HG03571 (cell line): ENCODE data around the gene EFNA4.

Experiments
- ATAC-seq: cut with Tn5 transposase; IDR thresholded peaks from one replicate; pipeline ENCODE4 v1.9.1; 2021; ENCODE audit not compliant: unreplicated experiment

The EFNA4 gene

DNA sequence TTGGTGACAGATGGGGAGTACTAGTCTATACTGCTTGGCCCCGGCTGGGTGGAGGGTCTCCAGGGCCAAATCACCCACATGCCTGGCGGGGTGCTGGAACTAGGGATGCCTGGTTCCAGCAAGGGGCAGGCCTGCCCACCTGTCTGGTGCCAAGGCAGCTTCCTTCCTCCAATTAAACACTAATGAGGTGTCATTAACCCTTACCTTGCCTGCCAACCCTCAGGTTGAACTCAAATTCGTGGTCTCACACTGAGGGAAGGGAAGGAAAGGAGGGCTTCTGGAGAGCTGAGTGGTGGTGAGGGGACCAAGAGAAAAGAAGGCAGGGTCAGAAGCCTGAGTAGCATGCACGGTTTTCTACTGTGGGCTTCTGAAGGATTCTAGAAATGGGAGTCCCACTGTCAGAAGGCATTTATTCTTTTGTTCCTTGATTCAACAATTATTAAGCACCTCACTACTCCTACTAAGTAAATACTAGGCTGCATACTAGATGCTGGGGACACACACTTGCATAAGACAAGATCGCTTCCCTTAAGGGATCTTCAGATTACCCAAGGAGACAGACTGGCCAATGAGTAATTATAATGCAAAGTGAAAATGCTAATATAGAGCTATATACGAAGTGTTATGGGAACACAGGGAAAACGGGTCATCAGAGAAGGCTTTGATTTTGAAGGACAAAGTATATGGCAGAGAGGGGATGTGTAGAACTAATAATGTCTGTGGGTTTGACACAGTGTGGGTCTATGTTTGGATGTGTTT is 9.2 kb downstream of the EFNA4 start:
- no peak for ATAC-seq

DNA sequence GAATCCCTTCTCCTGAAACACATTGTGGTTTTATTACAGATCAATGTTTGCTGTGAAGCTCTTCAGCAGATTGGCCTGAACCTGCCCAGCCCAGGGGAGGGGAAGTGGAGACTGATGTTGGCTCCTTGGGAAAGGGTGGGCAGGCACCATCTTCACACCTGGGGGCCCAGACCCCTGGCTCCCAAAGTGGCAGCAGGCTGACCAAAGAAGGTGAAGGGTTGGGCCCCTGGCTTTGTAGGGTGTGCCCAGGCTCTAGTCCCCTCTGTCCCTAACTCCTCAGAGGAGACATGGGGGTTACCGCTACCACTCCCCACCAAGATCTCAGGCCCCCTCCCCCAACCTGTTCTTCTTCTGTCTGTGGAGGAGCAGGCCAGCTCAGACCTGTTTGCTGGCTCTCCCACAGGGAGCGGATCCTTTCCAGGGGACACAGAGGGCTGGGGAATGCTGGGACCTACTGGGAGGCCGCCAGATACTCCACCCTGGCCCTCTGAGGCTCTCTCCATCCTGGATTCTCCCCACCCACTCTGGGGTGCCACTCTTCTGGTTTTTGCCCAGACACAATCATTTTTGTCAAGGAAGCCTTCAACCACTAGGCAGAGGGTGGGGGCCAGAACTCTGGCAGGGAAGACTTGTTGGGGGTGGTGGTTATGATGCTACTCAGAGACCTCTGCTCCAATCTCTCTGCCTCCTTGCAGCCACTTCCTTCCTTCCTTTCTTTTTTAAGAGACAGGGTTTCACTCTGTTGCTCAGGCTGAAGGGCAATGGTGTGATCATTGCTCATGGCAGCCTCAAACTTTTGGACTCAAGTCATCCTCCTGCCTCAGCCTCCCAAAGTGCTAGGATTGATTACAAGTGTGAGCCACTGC is 10.1 kb downstream of the EFNA4 start:
- ATAC-seq: no peak

DNA sequence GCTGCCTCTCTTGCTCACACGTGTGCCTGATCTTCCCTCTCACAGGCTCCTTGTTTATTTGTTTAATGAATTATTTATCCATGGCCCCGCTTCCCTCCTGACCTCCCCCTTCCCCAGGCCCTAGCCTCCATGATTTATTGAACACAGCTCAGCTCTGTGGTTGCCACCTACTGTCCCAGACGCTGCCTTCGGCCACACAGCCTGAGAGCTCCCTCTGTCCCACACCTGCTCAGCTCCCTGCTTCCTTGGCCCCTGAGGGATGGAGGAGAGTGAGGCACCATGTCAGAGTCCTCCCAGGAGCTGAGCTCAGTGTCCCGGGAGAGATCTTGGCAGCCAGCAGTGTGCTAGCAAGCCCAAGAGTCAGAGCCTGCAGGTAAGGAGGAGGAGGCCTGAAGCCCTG is 12.0 kb downstream of the EFNA4 start:
- no peak for ATAC-seq

DNA sequence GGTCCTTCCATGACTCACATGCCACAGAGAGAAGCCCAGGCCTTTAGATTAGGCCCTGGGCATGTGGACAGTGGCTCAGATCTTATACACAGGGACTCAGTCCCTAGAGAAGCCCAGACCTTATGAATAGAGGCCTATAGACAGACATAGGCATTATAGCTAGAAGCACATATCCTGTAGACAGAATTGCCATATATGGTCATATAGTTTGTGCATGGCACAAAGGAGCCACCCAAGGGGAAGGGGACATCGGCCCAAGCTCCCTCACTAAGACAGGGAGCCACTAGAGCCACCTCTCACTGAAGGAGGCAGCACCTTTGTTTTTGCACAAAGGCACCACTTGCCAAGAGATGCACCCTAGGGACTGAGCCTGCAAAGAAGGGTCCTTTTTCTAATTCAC is 12.8 kb downstream of the EFNA4 start:
- no peak for ATAC-seq

DNA sequence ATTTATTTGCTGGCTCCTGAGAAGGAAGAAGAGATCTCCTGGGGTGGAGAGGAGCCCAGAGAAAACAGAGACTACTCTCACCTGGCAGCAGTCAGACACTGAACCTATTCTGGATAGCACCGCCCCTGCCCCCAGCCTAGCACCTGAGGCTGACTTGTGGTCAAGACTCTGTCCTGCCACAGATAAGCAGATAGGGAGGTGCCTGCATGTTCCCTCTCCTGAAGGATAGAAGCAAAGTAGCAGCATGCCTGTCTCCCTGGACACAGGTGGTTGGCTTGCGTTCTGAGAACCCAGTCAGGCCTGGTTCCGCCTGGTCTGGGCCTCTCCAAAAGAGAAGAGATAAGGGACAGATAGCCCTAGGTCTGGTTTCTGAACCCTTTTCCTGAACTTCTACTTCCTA is 13.8 kb downstream of the EFNA4 start:
- no peak for ATAC-seq

DNA sequence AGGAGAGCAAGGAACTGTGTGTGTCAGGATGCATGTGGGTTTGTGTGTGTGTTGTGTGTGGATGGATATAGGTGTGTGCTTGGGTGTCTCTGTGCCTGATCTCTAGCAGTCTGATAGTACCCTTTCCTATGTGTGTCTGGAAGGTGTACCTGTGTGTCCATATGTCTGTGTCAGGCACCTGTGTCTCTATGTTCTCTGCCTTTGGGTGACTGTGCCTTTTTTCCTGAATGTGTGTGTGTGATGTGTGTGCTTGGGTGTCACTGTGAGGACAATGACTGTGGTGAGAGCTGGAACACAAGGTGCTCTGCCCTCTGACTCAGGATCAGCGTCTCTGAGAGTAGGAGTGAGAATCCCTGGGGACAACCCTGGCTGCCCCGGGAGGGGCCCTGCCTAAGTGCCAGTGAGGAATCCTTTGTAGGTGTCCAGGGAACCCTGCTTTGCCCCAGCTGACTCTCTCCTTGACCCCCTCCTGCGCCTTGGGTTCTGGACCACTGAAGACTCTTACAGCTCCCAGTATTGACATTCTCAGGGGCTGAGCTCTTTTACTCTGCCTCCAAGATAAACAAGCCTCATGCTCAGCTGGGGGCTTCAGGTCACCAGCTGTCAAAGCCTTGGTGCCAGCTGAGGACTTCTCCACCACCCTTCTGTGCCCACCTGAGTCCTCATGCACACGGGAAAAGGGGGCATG is 14.4 kb downstream of the EFNA4 start:
- no peak for ATAC-seq

DNA sequence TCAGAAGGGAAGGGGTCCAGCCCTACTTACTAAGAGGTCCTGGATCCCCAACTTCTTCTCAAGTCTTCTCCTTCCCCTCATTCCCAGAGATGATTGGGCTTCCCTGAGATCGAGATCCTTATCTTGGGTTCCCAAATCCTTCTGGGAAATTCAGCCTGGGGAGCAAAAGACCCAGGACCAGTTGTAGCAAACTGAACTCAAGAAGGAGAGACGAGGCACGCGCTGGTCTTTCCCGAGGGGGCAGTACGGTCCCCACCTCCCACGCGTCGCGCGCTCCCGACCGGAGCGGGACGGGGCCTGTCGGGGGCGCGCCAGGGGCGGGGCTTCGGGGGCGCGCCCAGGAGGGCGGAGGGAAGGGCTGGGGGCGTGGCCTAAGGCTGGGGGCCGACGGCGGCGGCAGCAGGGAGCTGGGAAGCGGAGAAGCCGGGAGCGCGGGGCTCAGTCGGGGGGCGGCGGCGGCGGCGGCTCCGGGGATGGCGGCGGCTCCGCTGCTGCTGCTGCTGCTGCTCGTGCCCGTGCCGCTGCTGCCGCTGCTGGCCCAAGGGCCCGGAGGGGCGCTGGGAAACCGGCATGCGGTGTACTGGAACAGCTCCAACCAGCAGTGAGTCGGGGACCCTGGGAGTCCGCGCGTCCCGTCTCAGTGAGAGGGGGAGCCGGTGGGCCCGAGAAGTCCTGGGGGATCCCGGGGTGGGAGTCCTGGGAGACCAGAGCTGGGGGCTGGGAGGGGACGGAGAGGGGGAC is 15.1 kb downstream of the EFNA4 start, which contains the start of gene EFNA3:
EFNA3 (plus strand) TSS at position 369 of the 741 bp plus-strand sequence; CDS start at position 474, 105 bp downstream.
- no peak for ATAC-seq

DNA sequence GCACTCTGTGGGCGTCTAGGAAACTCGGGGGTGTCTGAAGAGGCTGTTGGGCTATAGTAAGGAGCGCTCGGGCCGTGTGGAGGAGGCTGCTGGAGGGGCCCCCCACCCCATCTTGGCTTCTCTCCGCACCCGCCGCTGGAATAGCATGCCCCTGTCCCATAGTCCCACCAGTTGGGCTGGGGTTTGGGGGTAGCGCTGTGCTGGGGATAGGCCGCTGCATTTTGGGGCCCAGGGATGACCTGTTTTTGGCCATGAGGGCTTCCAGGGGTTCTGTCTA is 15.6 kb downstream of the EFNA4 start:
- no peak for ATAC-seq

DNA sequence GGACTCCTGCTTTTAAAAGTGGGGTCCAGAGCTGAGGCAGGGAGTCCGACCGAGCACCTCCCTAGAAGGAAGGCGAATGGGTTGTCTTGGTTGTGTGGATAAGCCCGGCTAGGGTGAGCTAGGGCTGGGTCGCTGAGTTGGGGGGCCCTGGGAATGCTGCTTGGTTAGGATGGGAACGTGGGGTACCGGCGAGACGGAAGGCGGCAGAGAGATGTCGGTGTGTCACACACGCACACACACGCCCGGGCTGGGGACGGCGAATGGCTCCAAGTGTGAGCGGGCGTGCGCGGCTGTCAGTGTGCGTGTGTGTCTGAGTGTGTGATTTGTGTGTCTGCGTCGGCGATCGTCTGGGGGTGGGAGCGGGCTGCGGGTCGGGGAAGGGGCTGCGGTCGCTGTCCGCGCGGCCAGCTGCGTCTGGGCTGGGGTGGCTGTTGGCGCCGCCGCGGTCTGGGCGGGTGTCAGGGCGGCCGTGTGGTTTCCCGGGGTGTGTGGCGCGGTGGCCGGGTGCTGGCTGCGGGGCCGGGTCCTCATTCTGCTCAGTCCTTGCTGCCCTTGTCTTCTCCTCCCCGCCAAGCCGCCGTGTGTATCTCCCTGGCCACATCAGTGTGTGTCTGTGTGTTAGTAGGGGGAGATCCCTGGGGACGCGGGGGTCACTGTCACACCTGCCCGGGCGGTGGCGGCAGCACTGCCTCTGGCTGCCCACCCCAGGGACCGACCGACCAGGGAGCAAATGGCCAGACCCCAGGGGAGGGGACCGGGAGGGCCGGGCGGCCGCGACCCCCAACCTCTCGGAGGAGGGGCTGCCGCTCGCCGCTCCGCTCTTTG is 16.2 kb downstream of the EFNA4 start:
- no peak for ATAC-seq

DNA sequence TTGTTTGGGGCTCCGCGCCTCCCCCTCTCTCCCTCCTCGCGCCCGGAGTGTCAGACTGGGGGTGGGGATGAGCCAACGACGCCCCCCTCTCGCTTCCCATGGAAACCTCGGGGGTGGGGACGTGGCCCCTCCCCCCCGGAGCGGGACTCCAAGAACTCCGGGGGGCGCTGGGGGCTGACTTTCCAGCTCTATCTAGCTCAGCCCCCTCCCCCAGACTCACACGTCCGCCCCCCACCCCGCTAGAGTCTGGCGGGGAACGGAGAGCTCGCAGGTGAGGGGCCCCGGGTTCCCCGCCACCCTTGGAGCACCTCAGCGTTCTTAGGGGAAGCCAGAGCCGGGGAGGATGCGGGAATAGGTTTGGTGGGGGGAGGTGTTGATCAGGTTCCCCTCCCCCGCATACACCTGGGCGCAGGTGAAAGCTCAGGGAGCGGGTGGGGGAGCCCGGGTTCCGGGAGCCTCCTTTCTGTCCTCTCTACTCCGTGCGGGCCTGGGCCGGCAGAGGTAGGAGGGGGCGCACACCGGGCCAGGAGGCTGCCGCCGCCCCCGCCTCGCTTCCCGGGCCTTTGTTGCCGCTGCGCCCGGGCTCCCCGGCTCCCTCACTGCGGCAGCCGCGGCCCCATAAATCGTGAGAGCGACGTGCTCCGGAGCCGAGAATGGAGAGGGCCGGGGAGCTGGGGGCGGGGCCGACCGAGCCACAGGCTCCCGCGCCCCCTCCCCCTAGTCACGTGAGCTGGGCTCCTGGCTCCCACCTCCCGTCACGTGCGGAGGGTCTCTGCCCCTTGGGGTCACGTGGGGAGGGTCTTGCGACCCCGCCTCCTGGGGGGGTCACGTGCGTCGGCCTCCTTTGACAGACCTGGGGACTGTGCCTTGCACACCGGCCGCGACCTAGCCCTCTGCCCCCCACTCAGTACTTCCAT is 17.0 kb downstream of the EFNA4 start:
- no peak for ATAC-seq

DNA sequence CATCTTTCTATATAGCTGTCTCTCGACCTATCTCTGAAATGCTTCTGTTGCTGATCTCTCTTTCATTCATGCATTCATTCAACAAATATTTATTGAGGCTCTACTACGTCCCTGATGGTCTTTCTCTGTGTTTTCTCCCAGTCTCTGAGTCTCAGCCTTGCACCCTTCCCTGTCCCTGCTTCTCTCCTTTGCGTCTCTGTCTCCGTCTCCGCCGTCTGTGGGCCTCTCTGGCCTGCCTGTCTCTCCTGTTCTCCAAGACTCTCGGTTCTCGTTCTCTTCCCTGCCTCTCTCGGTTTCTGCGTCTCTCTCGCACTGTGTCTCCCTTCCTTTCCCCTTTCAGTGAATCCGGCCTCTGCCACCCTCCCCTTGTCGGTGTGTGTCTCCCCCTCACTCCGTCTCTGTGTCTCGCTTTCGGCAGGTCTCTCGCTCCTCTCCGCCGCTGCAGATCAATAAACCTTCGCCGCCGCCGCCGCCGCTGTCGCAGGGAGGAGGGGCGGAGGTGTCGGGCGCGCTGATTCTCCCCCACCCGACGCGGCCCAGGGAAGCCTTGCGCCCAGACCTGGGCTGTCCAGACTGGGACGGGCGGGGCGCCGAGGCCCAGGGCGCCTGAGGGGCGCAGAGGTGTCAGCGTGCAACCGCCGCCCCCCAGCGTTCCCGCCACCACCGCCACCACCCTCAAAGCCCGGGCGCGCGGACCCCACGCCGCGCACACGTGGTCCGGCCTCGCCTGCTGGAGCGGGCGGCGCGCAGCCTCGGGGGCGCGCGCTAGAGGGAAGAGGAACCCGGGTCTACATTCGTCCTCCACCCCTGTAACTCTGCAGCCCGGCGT is 18.1 kb downstream of the EFNA4 start:
- ATAC-seq: no peak

DNA sequence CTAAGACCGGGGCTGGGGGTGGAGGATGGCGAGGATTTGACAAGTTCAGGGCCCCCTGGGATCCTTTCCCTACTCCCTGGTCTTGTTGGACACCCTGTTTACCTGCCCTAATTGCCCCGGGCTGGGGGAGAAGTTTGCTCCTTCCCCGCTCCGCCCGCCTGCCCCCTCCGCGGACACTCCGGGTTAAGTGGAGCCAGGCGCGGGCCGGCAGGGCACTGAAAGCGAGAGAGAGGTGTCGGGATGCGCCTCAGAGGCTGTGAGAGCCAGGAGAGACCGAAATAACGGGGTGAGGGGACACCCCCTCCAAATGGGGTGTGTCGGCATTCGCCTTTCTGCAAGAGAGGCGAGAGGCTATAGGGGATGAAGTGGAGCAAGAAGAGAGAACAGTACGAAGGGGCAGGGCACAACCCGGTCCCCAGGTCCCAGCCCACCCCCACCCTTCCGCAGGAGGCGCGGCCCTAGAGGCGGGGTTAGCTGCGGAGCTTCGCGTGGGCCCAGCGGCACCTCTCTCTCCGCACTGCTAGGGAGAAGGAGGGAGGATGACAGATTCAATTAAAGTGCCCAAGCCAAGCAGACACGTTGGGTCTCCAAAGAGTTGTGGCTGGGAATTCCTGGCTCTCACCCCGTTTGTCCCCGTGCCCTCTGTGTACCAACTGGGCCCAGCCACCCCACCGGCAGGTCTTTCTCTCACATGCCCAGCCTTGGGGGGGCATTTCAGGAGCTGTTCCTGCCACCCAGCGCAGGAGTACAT is 18.9 kb downstream of the EFNA4 start:
- ATAC-seq: no peak

DNA sequence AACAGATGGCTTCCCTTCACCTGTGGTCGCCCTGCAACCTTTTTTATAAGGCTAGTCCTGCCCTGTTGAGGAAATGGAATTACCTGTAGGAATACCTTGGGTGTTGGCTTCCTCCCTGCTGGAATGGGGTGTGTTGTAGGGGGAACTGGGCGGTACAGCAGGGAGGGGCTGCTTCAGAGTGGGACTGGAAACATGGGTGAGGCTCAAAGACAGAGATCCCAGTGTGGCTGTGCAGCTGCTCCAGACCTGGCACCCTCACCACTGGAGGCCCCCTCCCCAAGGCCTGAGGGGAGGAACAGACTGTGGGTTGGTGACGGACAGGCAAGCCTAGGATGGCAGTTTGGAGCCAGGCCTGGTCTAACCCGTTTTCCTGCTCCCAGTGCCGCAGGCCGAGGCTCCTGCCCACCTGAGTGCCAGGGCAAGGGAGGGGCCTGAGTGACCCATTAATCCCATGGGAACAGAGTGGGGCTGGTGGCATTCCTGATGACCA is 19.6 kb downstream of the EFNA4 start:
- no peak for ATAC-seq

DNA sequence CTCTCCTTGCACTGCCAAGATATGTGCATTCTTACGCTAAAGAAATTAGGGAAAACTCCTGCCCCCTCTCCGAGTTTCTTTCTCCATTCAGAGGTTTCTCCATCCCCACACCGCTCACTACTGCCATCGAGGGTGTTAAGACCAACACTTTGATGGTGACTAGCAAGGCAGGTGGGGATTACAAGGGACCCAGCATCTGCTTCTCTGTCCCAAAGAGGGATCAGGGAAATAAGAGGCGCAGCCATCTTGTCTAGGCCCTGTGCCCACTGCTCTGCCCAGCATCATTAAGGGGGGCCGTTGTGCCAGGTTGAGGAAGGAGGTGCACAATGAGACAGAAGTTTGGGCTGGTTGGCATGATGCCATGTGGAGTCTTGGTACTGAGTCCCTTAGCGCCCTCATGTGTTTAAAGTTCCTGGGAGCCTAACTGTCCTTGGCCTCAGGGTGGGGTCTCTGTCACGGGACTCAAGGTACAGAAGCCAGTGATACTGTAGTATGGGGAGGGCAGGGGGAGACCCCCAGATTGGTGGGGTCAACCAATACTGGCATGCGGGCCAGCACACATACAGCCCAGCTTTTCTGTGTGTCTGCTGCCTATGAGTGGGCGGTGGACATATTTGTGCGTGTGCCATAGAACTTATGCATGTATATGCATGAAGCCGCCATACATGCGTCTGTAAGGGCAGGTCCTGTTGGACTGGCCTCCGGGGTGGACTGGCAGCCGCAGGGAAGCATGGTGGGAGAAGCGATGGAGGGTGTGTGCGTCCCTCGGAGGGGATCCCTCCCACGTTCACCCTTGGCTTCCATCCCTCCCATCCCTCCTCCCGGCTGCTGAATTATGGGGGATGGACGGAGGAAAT is 20.6 kb downstream of the EFNA4 start:
- ATAC-seq: no peak

DNA sequence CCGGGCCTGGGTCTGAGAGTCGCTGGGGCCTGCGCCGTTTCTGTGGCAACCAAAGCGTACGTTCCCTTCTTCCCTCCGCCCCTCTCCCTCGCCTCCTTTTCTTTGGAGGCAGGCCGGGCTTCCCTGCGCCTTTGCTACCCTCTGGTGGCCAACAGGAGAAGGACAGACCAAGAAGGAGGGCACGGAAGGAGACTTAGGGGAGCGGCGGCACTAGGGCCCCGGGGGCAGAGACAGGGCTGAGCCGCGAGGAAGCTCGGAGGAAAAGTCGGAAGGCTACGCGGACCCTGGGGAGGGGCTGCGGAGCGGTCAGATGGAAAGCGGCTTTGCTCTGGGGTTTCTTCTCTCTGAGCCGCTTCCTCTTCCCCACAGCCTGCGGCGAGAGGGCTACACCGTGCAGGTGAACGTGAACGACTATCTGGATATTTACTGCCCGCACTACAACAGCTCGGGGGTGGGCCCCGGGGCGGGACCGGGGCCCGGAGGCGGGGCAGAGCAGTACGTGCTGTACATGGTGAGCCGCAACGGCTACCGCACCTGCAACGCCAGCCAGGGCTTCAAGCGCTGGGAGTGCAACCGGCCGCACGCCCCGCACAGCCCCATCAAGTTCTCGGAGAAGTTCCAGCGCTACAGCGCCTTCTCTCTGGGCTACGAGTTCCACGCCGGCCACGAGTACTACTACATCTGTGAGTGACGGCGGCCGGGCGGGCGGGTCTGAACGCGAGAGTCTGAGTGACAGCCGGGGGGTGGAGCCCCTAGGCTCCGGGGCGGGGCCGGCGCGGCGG is 21.4 kb downstream of the EFNA4 start:
- peak; percentile 69 for ATAC-seq
